Ishikawa (cell line): ENCODE data around the gene CAPN11.

ENCODE experiments used
- CEBPB ChIP-seq: IDR thresholded peaks from 2 replicates; pipeline ENCODE4 v1.6.1; 2012
- CREB1 ChIP-seq: IDR thresholded peaks from 2 replicates; pipeline ENCODE4 v1.6.1; 2012; ENCODE audit warnings: low read depth
- EGR1 ChIP-seq: IDR thresholded peaks from 2 replicates; pipeline ENCODE4 v1.6.1; 2012
- EP300 ChIP-seq: IDR thresholded peaks from 2 replicates; pipeline ENCODE4 v1.6.1; 2012; ENCODE audit warnings: borderline replicate concordance
- FOXM1 ChIP-seq: IDR thresholded peaks from 2 replicates; pipeline ENCODE4 v1.6.1; 2012; ENCODE audit warnings: low read depth, borderline replicate concordance
- MAX ChIP-seq: IDR thresholded peaks from 2 replicates; pipeline ENCODE4 v1.6.1; 2012
- NFIC ChIP-seq: IDR thresholded peaks from 2 replicates; pipeline ENCODE4 v1.6.1; 2012
- RAD21 ChIP-seq: IDR thresholded peaks from 2 replicates; pipeline ENCODE4 v1.6.1; 2012; ENCODE audit warnings: low read depth
- TAF1 ChIP-seq: IDR thresholded peaks from 2 replicates; pipeline ENCODE4 v1.6.1; 2012; ENCODE audit warnings: low read depth, mild to moderate bottlenecking
- TCF12 ChIP-seq: IDR thresholded peaks from 2 replicates; pipeline ENCODE4 v1.6.1; 2012; ENCODE audit warnings: low read depth
- TEAD4 ChIP-seq: IDR thresholded peaks from 2 replicates; pipeline ENCODE4 v1.6.1; 2012
- YY1 ChIP-seq: IDR thresholded peaks from 2 replicates; pipeline ENCODE4 v1.6.1; 2012; ENCODE audit warnings: low read depth
- TF ChIP-seq, protein P1 (sequence below): IDR thresholded peaks from 2 replicates; pipeline ENCODE4 v1.6.1; 2012; ENCODE audit warnings: low read depth, mild to moderate bottlenecking

GRCh38 chr6:44167567-44167966, 8.9 kb downstream of the CAPN11 start:
- TF ChIP-seq TAF1 (no peak), MAX (no peak), EP300 (no peak), CEBPB (no peak), NFIC (no peak), EGR1 (no peak), YY1 (no peak), RAD21 (no peak), FOXM1 (no peak), TEAD4 (no peak), TCF12 (no peak), CREB1 (no peak)
- TF ChIP-seq, protein P1, sequence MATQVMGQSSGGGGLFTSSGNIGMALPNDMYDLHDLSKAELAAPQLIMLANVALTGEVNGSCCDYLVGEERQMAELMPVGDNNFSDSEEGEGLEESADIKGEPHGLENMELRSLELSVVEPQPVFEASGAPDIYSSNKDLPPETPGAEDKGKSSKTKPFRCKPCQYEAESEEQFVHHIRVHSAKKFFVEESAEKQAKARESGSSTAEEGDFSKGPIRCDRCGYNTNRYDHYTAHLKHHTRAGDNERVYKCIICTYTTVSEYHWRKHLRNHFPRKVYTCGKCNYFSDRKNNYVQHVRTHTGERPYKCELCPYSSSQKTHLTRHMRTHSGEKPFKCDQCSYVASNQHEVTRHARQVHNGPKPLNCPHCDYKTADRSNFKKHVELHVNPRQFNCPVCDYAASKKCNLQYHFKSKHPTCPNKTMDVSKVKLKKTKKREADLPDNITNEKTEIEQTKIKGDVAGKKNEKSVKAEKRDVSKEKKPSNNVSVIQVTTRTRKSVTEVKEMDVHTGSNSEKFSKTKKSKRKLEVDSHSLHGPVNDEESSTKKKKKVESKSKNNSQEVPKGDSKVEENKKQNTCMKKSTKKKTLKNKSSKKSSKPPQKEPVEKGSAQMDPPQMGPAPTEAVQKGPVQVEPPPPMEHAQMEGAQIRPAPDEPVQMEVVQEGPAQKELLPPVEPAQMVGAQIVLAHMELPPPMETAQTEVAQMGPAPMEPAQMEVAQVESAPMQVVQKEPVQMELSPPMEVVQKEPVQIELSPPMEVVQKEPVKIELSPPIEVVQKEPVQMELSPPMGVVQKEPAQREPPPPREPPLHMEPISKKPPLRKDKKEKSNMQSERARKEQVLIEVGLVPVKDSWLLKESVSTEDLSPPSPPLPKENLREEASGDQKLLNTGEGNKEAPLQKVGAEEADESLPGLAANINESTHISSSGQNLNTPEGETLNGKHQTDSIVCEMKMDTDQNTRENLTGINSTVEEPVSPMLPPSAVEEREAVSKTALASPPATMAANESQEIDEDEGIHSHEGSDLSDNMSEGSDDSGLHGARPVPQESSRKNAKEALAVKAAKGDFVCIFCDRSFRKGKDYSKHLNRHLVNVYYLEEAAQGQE: no peak
